H1 (cell line): ENCODE results near the gene BNC1. TPM values are rescaled to one million over a fixed set of nuclear protein-coding genes. Genes with fewer than 3 reads are reported as not detected.

Source experiments
- CTCF ChIA-PET: fragments of 300-600 bp; sonication (Branson Sonifier 250); formaldehyde crosslinking; loops from one replicate; lab custom pipeline; 2021; ENCODE audit not compliant: partially characterized antibody; lab: Charles Lee
- POLR2A ChIA-PET: fragments of 300-600 bp; sonication (Branson Sonifier 250); formaldehyde crosslinking; loops from one replicate; lab custom pipeline; 2021; ENCODE audit warnings: inconsistent platforms; ENCODE audit not compliant: partially characterized antibody; lab: Charles Lee
- DNase-seq, 2 experiments: peaks; one replicate each; pipeline versions ENCODE4 v3.0.0 to v3.0.0-alpha.2; 2010 to 2022; ENCODE audit warnings: low spot score in 2 of 2, low read depth in 1 of 2, mixed read lengths in 1 of 2
- FAIRE-seq: peaks from 2 replicates; lab custom pipeline; 2011; peaks lifted over from hg19 to GRCh38; lab: Jason Lieb, UNC
- H2AFZ ChIP-seq: 2 replicates; pipeline ENCODE4 v1.8.1; 2012; ENCODE audit warnings: low read length, inconsistent platforms
- H2AK5ac ChIP-seq: 2 replicates; pipeline ENCODE4 v1.6.1; 2013; ENCODE audit warnings: low read depth, low read length
- H2BK120ac ChIP-seq: replicated peaks from 2 replicates; pipeline ENCODE3; 2013; ENCODE audit warnings: low read depth, low read length, inconsistent platforms
- H2BK12ac ChIP-seq: 2 replicates; pipeline ENCODE4 v1.6.1; 2013; ENCODE audit warnings: low read depth, low read length
- H2BK15ac ChIP-seq: 2 replicates; pipeline ENCODE4 v1.6.1; 2013; ENCODE audit warnings: low read length
- H2BK20ac ChIP-seq: 2 replicates; pipeline ENCODE4 v1.6.1; 2013; ENCODE audit warnings: low read length
- H2BK5ac ChIP-seq: 2 replicates; pipeline ENCODE4 v1.6.1; 2013; ENCODE audit warnings: low read depth, low read length
- H3K14ac ChIP-seq: 2 replicates; pipeline ENCODE4 v1.6.1; 2013; ENCODE audit warnings: inconsistent platforms; ENCODE audit not compliant: insufficient read length
- H3K18ac ChIP-seq: 2 replicates; pipeline ENCODE4 v1.6.1; 2013; ENCODE audit warnings: low read length; ENCODE audit errors: extremely low read depth
- H3K23ac ChIP-seq: 2 replicates; pipeline ENCODE4 v1.6.1; 2013; ENCODE audit warnings: inconsistent platforms; ENCODE audit not compliant: insufficient read length
- H3K23me2 ChIP-seq: 2 replicates; pipeline ENCODE4 v1.6.1; 2013; ENCODE audit warnings: low read depth, low read length
- H3K27ac ChIP-seq: 2 replicates; pipeline ENCODE4 v1.6.1; 2011; ENCODE audit warnings: low read depth, low read length, inconsistent platforms
- H3K27me3 ChIP-seq, 4 experiments: replicated peaks in 1 of 4; 1 replicate in 1 of 4; 2 replicates in 3 of 4; pipeline versions ENCODE4 v1.6.1 to v1.8.1; 2011 to 2013; ENCODE audit warnings: low read length in 3 of 4, mild to moderate bottlenecking in 3 of 4, inconsistent platforms in 2 of 4, mixed read lengths in 2 of 4, moderate library complexity in 1 of 4; ENCODE audit not compliant: control insufficient read depth in 3 of 4, insufficient read depth in 3 of 4; ENCODE audit errors: extremely low read depth in 1 of 4
- H3K36me3 ChIP-seq, 4 experiments: 2 replicates each; pipeline versions ENCODE4 v1.6.1 to v1.8.1; 2011 to 2013; ENCODE audit warnings: mild to moderate bottlenecking in 4 of 4, low read length in 3 of 4, moderate library complexity in 2 of 4, control low read depth in 1 of 4, inconsistent platforms in 1 of 4; ENCODE audit not compliant: insufficient read depth in 4 of 4, control insufficient read depth in 2 of 4
- H3K4ac ChIP-seq: replicated peaks from 2 replicates; pipeline ENCODE3; 2013; ENCODE audit warnings: low read length, low read depth, mixed read lengths, inconsistent platforms; ENCODE audit not compliant: insufficient read length
- H3K4me1 ChIP-seq, 4 experiments: replicated peaks in 1 of 4; 1 replicate in 1 of 4; 2 replicates in 3 of 4; pipeline versions ENCODE4 v1.6.1 to v1.8.1; 2011 to 2013; ENCODE audit warnings: low read length in 3 of 4, inconsistent platforms in 2 of 4, mixed read lengths in 1 of 4; ENCODE audit not compliant: insufficient read depth in 4 of 4, control insufficient read depth in 3 of 4
- H3K4me2 ChIP-seq, 2 experiments: 2 replicates each; pipeline versions ENCODE4 v1.6.1 to v1.8.1; 2011 to 2013; ENCODE audit warnings: low read depth in 2 of 2, low read length in 2 of 2, control low read depth in 1 of 2, inconsistent platforms in 1 of 2, mild to moderate bottlenecking in 1 of 2; ENCODE audit not compliant: insufficient read depth in 1 of 2
- H3K4me3 ChIP-seq, 4 experiments: fragments of 200-600, 300-600 bp in 1 of 4; sonication (generic), shearing (Covaris generic), sonication (Bioruptor Twin) in 1 of 4; 2 replicates each; pipeline versions ENCODE4 v1.5.1 to v1.8.1; 2011 to 2016; ENCODE audit warnings: low read length in 4 of 4, low read depth in 3 of 4, control low read depth in 2 of 4, inconsistent platforms in 2 of 4, mild to moderate bottlenecking in 2 of 4, mixed read lengths in 1 of 4, moderate library complexity in 1 of 4; ENCODE audit not compliant: insufficient read depth in 2 of 4; ENCODE audit errors: extremely low read depth in 1 of 4
- H3K56ac ChIP-seq: replicated peaks from 2 replicates; pipeline ENCODE3; 2013; ENCODE audit warnings: low read depth, mild to moderate bottlenecking, mixed read lengths, low read length, inconsistent platforms; ENCODE audit not compliant: insufficient read length
- H3K79me1 ChIP-seq: 2 replicates; pipeline ENCODE4 v1.6.1; 2013; ENCODE audit warnings: low read depth, low read length, control low read depth
- H3K79me2 ChIP-seq, 2 experiments: 2 replicates each; pipeline versions ENCODE4 v1.6.1 to v1.8.1; 2012 to 2013; ENCODE audit warnings: low read length in 2 of 2, mild to moderate bottlenecking in 2 of 2, inconsistent platforms in 1 of 2; ENCODE audit not compliant: insufficient read depth in 2 of 2, control insufficient read depth in 1 of 2
- H3K9ac ChIP-seq, 4 experiments: replicated peaks in 1 of 4; 1 replicate in 1 of 4; 2 replicates in 3 of 4; pipeline versions ENCODE4 v1.6.1 to v1.8.1; 2011 to 2013; ENCODE audit warnings: low read depth in 3 of 4, low read length in 3 of 4, control low read depth in 2 of 4, mild to moderate bottlenecking in 2 of 4, moderate library complexity in 2 of 4, inconsistent platforms in 1 of 4; ENCODE audit errors: extremely low read depth in 1 of 4
- H3K9me3 ChIP-seq, 2 experiments: 2 replicates each; pipeline versions ENCODE4 v1.6.1 to v1.8.1; 2012 to 2013; ENCODE audit warnings: mild to moderate bottlenecking in 2 of 2, moderate library complexity in 2 of 2, control low read depth in 1 of 2, inconsistent platforms in 1 of 2, low read depth in 1 of 2, low read length in 1 of 2, mixed read lengths in 1 of 2; ENCODE audit not compliant: insufficient read depth in 2 of 2
- H4K20me1 ChIP-seq, 2 experiments: replicated peaks in 1 of 2; 2 replicates each; pipeline versions ENCODE3 to v1.8.1; 2011 to 2013; ENCODE audit warnings: inconsistent platforms in 2 of 2, low read length in 2 of 2, mild to moderate bottlenecking in 1 of 2; ENCODE audit not compliant: insufficient read depth in 2 of 2, control insufficient read depth in 1 of 2
- H4K5ac ChIP-seq: 2 replicates; pipeline ENCODE4 v1.6.1; 2013; ENCODE audit warnings: low read length, low read depth, mixed read lengths, inconsistent platforms; ENCODE audit not compliant: insufficient read length
- H4K8ac ChIP-seq: 2 replicates; pipeline ENCODE4 v1.8.0; 2013; ENCODE audit warnings: mild to moderate bottlenecking, moderate library complexity, low read length, inconsistent platforms; ENCODE audit not compliant: insufficient read depth; ENCODE audit errors: extremely low read depth
- H4K91ac ChIP-seq: replicated peaks from 2 replicates; pipeline ENCODE3; 2013; ENCODE audit warnings: low read length, mixed read lengths, inconsistent platforms; ENCODE audit not compliant: insufficient read length
- FOSL1 ChIP-seq: IDR thresholded peaks from 2 replicates; pipeline ENCODE4 v1.6.1; 2011; ENCODE audit warnings: mild to moderate bottlenecking, low read depth, low read length, moderate library complexity; ENCODE audit not compliant: insufficient read depth
- MAFK ChIP-seq: IDR thresholded peaks from 2 replicates; pipeline ENCODE4 v1.6.1; 2012; ENCODE audit warnings: low read depth, mild to moderate bottlenecking, improper control_type of control experiment, low read length
- NRF1 ChIP-seq: IDR thresholded peaks from 2 replicates; pipeline ENCODE4 v1.6.1; 2011; ENCODE audit warnings: mild to moderate bottlenecking, low read depth, low read length, improper control_type of control experiment
- RAD21 ChIP-seq, 2 experiments: IDR thresholded peaks in 1 of 2; conservative IDR thresholded peaks in 1 of 2; 2 replicates each; pipeline ENCODE4 v1.6.1; 2011; ENCODE audit warnings: low read depth in 2 of 2, low read length in 2 of 2, improper control_type of control experiment in 1 of 2, inconsistent platforms in 1 of 2, mild to moderate bottlenecking in 1 of 2, moderate library complexity in 1 of 2
- SP1 ChIP-seq: IDR thresholded peaks from 2 replicates; pipeline ENCODE4 v1.6.1; 2011; ENCODE audit warnings: low read depth, low read length
- SP2 ChIP-seq: IDR thresholded peaks from 2 replicates; pipeline ENCODE4 v1.6.1; 2012; ENCODE audit warnings: mild to moderate bottlenecking, low read length, inconsistent platforms
- TAF1 ChIP-seq: IDR thresholded peaks from 2 replicates; pipeline ENCODE4 v1.6.1; 2011; ENCODE audit warnings: mild to moderate bottlenecking, low read depth, low read length
- TBP ChIP-seq: IDR thresholded peaks from 2 replicates; pipeline ENCODE4 v1.6.1; 2011; ENCODE audit warnings: low read depth, low read length, improper control_type of control experiment
- WGBS, 2 experiments: shearing (Covaris generic) in 1 of 2; methylation state at CpG; one replicate each; pipeline versions ENCODE4 v1.1.6 to v1.1.7; 2013 to 2015; ENCODE audit warnings: low lambda C conversion rate in 2 of 2, mixed read lengths in 2 of 2, inconsistent platforms in 1 of 2, low coverage in 1 of 2, missing lambda C conversion rate in 1 of 2; ENCODE audit not compliant: insufficient replicate concordance in 2 of 2, insufficient coverage in 1 of 2, insufficient read length in 1 of 2; ENCODE audit errors: extremely low coverage in 1 of 2, missing lambda C conversion rate in 1 of 2; 5-methylcytosine and 5-hydroxymethylcytosine counted together
- polyA plus RNA-seq, 7 experiments: library from polyadenylated mRNA; depleted of rRNA in 3 of 7; stranded (reverse) in 5 of 7; unstranded in 2 of 7; fragments of >200 nt in 5 of 7; fragments of 200-250 nt in 2 of 7; gene quantifications; 1 replicate in 5 of 7; 2 replicates in 1 of 7; 4 replicates in 1 of 7; pipeline versions ENCODE4 v1.2.1 to v1.2.3, GENCODE V29; 2011 to 2013; ENCODE audit warnings: missing spikeins in 2 of 7, mixed read lengths in 2 of 7
- total RNA-seq: library from RNA; stranded (reverse); fragmentation: NEBNext Ultra II Directional; extraction: Animal tissue kit (Norgen Biotek cat#: 25700); gene quantifications from 2 replicates; pipeline ENCODE4 v1.2.1, GENCODE V29; 2021

Gene BNC1
- total and polyA plus RNA-seq, 2 of the 8 experiments (the other 6 are each of a cell fraction or from before 2014, with no cell fraction given), result 0.99 to 2.1 TPM

DNA sequence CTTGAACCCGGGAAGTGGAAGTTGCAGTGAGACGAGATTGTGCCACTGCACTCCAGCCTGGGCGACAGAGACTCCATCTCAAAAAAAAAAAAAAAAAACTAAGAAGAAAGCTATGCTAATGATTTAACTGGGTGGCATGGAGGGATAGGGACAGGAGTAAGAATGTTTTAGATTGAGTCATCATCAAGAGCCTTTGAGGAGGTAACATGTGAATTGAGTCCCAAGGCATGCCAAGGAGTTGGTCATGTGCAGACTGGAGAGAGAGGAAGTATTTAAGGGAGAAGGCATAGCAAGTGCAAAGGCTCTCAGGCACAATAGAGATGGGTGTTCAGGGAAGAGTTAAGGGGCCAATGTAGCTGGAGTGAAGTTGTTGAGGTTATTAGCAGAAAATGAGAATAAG lies 9.1 kb downstream of the BNC1 start:
- no peaks in the 10 kb centered on the region for H3K9me3 ChIP-seq
- no peak overlapping the region for H3K4ac ChIP-seq
- no peak overlapping the region for H2BK12ac ChIP-seq
- no peak overlapping the region for H3K4me3 ChIP-seq
- H3K18ac ChIP-seq, result no peak overlapping the region
- H3K56ac ChIP-seq, result no peak overlapping the region
- POLR2A ChIA-PET, result interaction anchor here (0.9 kb wide), 1 partner anchor 18 kb away, joined by 3 read pairs; no protein-coding TSS in a partner anchor
- H2BK20ac ChIP-seq, result no peak overlapping the region
- H4K20me1 ChIP-seq, result no peaks in the 10 kb centered on the region
- no peak overlapping the region for H2BK15ac ChIP-seq
- no peaks in the 10 kb centered on the region for H3K36me3 ChIP-seq
- no peak overlapping the region for H3K14ac ChIP-seq
- FAIRE-seq (no peak), DNase-seq (no peak)
- H3K27me3 ChIP-seq, result no peaks in the 10 kb centered on the region
- no peak overlapping the region for H3K23ac ChIP-seq
- H4K5ac ChIP-seq, result no peak overlapping the region
- H3K79me2 ChIP-seq, result no peaks in the 10 kb centered on the region
- H3K9ac ChIP-seq, result no peak overlapping the region
- no peak overlapping the region for H3K27ac ChIP-seq
- H2BK120ac ChIP-seq, result no peak overlapping the region
- H3K4me2 ChIP-seq, result no peak overlapping the region
- no peaks in the 10 kb centered on the region for H3K4me1 ChIP-seq
- H3K79me1 ChIP-seq, result no peaks in the 10 kb centered on the region
- no peak overlapping the region for H4K91ac ChIP-seq
- no peak overlapping the region for H2AFZ ChIP-seq
- no peak overlapping the region for H2AK5ac ChIP-seq
- CTCF ChIA-PET, result interaction anchor here (1.2 kb wide), 1 partner anchor 160 kb away, joined by 3 read pairs; no protein-coding TSS in a partner anchor
- no peaks in the 10 kb centered on the region for H3K23me2 ChIP-seq
- WGBS, 2 experiments, result 75% methylated on average over 3 of the region's 3 CpGs; no CpG with 5 or more reads in 1 of the 2 experiments
- no peak overlapping the region for H2BK5ac ChIP-seq
- no peak overlapping the region for H4K8ac ChIP-seq
- TF ChIP-seq TAF1 (no peak), RAD21 (IDR thresholded peaks at IDR 0.05 in 1 of 2, conservative IDR thresholded peaks at IDR 0.05 in 1 of 2; ENCODE audit: low read depth in 2 of 2, low read length in 2 of 2) (no peak), NRF1 (no peak), SP2 (no peak), MAFK (no peak), FOSL1 (no peak), TBP (no peak), SP1 (no peak)
